ENCODE data around the gene ZNF669.

Gene ZNF669

GRCh38 chr1:247111700-247112478 is 7.7 kb upstream of the ZNF669 start:
- peak overlapping the region; percentile 65 for H3K4me3 ChIP-seq (ENCODE audit: insufficient read depth, low read depth, low read length)
- peaks cover 35% of the 10 kb centered on the region for H3K27me3 ChIP-seq (ENCODE audit: control insufficient read depth, insufficient read depth, low read length, poor library complexity, severe bottlenecking)
- no peaks in the 10 kb centered on the region for H3K4me1 ChIP-seq (ENCODE audit: control insufficient read depth, insufficient read depth, low read length)
- H3K9me3 ChIP-seq (ENCODE audit: control insufficient read depth, low read length): no peaks in the 10 kb centered on the region
- 1% methylated on average over 78 of the region's 78 CpGs for WGBS, 2 experiments
- H3K36me3 ChIP-seq (ENCODE audit: control insufficient read depth, insufficient read depth, low read length): no peaks in the 10 kb centered on the region
- H3K27ac ChIP-seq (ENCODE audit: insufficient read depth, low read depth, low read length, poor library complexity, severe bottlenecking): no peak overlapping the region

- Histone ChIP-seq H3K27me3 (ENCODE audit: control insufficient read depth, insufficient read depth, low read length, poor library complexity, severe bottlenecking) (peaks cover 35% of the 10 kb centered on the region), H3K9me3 (ENCODE audit: control insufficient read depth, low read length) (no peaks in the 10 kb centered on the region), H3K4me1 (ENCODE audit: control insufficient read depth, insufficient read depth, low read length) (no peaks in the 10 kb centered on the region), H3K27ac (ENCODE audit: insufficient read depth, low read depth, low read length, poor library complexity, severe bottlenecking) (no peak overlapping the region), H3K36me3 (ENCODE audit: control insufficient read depth, insufficient read depth, low read length) (no peaks in the 10 kb centered on the region), H3K4me3 (ENCODE audit: insufficient read depth, low read depth, low read length) (peak overlapping the region; percentile 65)
- 1% methylated on average over 62 of the region's 62 CpGs for WGBS, 2 experiments
These were observed 7.1 kb upstream of the ZNF669 start for GRCh38 chr1:247111259-247111699.

- no peaks in the 10 kb centered on the region for H3K9me3 ChIP-seq (ENCODE audit: control insufficient read depth, low read length)
- H3K36me3 ChIP-seq (ENCODE audit: control insufficient read depth, insufficient read depth, low read length): no peaks in the 10 kb centered on the region
- WGBS, 2 experiments: 30 to 33% methylated on average over 30 of the region's 30 CpGs
- H3K4me3 ChIP-seq (ENCODE audit: insufficient read depth, low read depth, low read length): peak overlapping the region; percentile 65
- peaks cover 35% of the 10 kb centered on the region for H3K27me3 ChIP-seq (ENCODE audit: control insufficient read depth, insufficient read depth, low read length, poor library complexity, severe bottlenecking)
- no peaks in the 10 kb centered on the region for H3K4me1 ChIP-seq (ENCODE audit: control insufficient read depth, insufficient read depth, low read length)
- H3K27ac ChIP-seq (ENCODE audit: insufficient read depth, low read depth, low read length, poor library complexity, severe bottlenecking): no peak overlapping the region
These were observed 6.6 kb upstream of the ZNF669 start for GRCh38 chr1:247110627-247111258.

DNA sequence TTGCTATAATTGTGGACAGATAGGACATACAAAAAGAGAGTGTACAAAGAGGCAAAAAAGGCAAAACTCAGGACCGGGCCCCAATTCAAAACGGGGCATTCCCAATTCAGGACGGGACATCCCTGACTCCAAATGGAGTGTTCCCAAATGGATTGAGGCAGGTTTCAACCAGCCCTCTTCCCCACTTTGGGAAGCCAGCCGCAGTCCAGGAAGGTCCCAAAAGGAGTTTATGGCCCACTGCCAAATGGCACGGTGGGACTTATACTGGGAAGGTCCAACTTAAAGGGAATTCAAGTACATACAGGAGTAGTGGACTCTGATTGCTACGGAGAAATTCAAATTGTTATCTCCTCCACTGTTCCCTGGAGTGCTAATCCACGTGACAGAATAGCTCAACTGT is 3.5 kb upstream of the ZNF669 start:
- H3K27me3 ChIP-seq (ENCODE audit: control insufficient read depth, insufficient read depth, low read length, poor library complexity, severe bottlenecking): peaks cover 32% of the 10 kb centered on the region
- H3K27ac ChIP-seq (ENCODE audit: insufficient read depth, low read depth, low read length, poor library complexity, severe bottlenecking): no peak overlapping the region
- no peaks in the 10 kb centered on the region for H3K4me1 ChIP-seq (ENCODE audit: control insufficient read depth, insufficient read depth, low read length)
- H3K4me3 ChIP-seq (ENCODE audit: insufficient read depth, low read depth, low read length): no peak overlapping the region
- no peaks in the 10 kb centered on the region for H3K36me3 ChIP-seq (ENCODE audit: control insufficient read depth, insufficient read depth, low read length)
- no peaks in the 10 kb centered on the region for H3K9me3 ChIP-seq (ENCODE audit: control insufficient read depth, low read length)
- 90 to 91% methylated on average over 7 of the region's 7 CpGs for WGBS, 2 experiments

DNA sequence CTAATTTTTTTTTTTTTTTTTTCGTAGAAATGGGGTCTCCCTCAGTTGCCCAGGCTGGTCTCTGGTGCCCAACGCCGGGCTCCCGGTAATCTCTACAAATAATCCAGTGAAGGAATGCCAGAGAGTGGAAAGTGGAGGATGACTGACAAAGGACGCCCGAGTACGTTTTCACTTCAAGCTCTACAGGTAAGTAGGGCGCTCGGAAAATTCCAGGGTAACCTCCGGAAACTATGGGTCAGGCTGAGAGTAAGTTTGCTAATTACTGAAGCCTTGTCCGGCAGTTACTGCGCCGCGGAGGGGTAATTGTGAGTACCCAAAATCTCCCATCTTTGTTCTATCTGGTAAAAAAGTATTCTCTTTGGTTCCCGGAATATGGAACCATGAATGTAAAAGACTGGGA is 1.8 kb upstream of the ZNF669 start:
- Histone ChIP-seq H3K4me1 (ENCODE audit: control insufficient read depth, insufficient read depth, low read length) (no peaks in the 10 kb centered on the region), H3K27me3 (ENCODE audit: control insufficient read depth, insufficient read depth, low read length, poor library complexity, severe bottlenecking) (peaks cover 15% of the 10 kb centered on the region), H3K9me3 (ENCODE audit: control insufficient read depth, low read length) (no peaks in the 10 kb centered on the region), H3K4me3 (ENCODE audit: insufficient read depth, low read depth, low read length) (no peak overlapping the region), H3K36me3 (ENCODE audit: control insufficient read depth, insufficient read depth, low read length) (peaks cover 15% of the 10 kb centered on the region), H3K27ac (ENCODE audit: insufficient read depth, low read depth, low read length, poor library complexity, severe bottlenecking) (no peak overlapping the region)
- WGBS, 2 experiments: 91 to 96% methylated on average over 15 of the region's 15 CpGs

DNA sequence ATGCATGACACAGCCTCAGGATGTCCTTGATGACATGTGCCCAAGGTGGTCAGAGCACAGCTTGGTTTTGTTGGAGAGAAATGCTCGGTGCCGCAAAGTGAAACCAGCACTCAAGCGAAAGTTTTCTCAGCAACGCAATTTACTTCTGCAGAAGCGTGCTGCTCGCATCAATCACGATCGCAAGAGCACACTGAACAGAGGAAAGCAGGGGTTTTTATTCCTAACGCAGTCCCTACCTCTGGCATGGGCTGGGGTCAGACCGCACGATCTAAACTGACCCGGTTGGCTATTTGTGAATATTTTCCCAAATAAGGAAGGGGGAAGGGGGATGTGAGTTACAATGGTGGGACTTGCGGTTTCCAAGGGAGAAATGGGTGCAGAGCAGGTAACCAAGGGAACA is 809 bp upstream of the ZNF669 start:
- WGBS, 2 experiments: 91 to 92% methylated on average over 13 of the region's 13 CpGs
- Histone ChIP-seq H3K4me3 (ENCODE audit: insufficient read depth, low read depth, low read length) (no peak overlapping the region), H3K4me1 (ENCODE audit: control insufficient read depth, insufficient read depth, low read length) (no peaks in the 10 kb centered on the region), H3K9me3 (ENCODE audit: control insufficient read depth, low read length) (no peaks in the 10 kb centered on the region), H3K36me3 (ENCODE audit: control insufficient read depth, insufficient read depth, low read length) (peaks cover 24% of the 10 kb centered on the region), H3K27ac (ENCODE audit: insufficient read depth, low read depth, low read length, poor library complexity, severe bottlenecking) (no peak overlapping the region), H3K27me3 (ENCODE audit: control insufficient read depth, insufficient read depth, low read length, poor library complexity, severe bottlenecking) (peaks cover 5% of the 10 kb centered on the region)

DNA sequence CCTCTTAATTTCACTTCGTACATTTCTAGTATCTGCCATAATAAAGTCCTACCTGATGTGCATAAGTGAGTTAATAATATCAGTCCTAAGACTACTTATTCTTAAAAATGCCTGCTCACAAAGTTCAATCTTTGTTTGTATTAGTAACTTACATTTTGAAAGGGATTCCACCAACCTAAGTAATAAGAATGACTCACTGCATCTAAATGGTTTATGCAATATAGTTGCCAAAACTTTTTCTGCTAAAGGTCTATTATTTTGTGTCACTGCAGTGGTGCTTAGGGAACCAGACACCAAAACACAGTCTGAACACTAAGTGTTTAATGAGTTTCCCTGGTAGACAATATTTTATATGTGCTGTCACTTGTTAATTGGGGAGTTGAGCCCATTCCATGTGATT is 1.8 kb downstream of the ZNF669 start:
- Histone ChIP-seq H3K27me3 (ENCODE audit: control insufficient read depth, insufficient read depth, low read length, poor library complexity, severe bottlenecking) (no peaks in the 10 kb centered on the region), H3K27ac (ENCODE audit: insufficient read depth, low read depth, low read length, poor library complexity, severe bottlenecking) (no peak overlapping the region), H3K36me3 (ENCODE audit: control insufficient read depth, insufficient read depth, low read length) (peaks cover 26% of the 10 kb centered on the region), H3K4me1 (ENCODE audit: control insufficient read depth, insufficient read depth, low read length) (no peaks in the 10 kb centered on the region), H3K9me3 (ENCODE audit: control insufficient read depth, low read length) (no peaks in the 10 kb centered on the region), H3K4me3 (ENCODE audit: insufficient read depth, low read depth, low read length) (no peak overlapping the region)
- 86 to 100% methylated on average over 1 of the region's 1 CpG for WGBS, 2 experiments

- H3K4me1 ChIP-seq (ENCODE audit: control insufficient read depth, insufficient read depth, low read length): no peaks in the 10 kb centered on the region
- WGBS, 2 experiments: 95 to 99% methylated on average over 9 of the region's 9 CpGs
- no peaks in the 10 kb centered on the region for H3K27me3 ChIP-seq (ENCODE audit: control insufficient read depth, insufficient read depth, low read length, poor library complexity, severe bottlenecking)
- peaks cover 29% of the 10 kb centered on the region for H3K36me3 ChIP-seq (ENCODE audit: control insufficient read depth, insufficient read depth, low read length)
- no peaks in the 10 kb centered on the region for H3K9me3 ChIP-seq (ENCODE audit: control insufficient read depth, low read length)
- no peak overlapping the region for H3K27ac ChIP-seq (ENCODE audit: insufficient read depth, low read depth, low read length, poor library complexity, severe bottlenecking)
- no peak overlapping the region for H3K4me3 ChIP-seq (ENCODE audit: insufficient read depth, low read depth, low read length)
These were observed 3.4 kb downstream of the ZNF669 start for GRCh38 chr1:247100676-247101279.

- Histone ChIP-seq H3K4me3 (ENCODE audit: insufficient read depth, low read depth, low read length) (no peak overlapping the region), H3K27me3 (ENCODE audit: control insufficient read depth, insufficient read depth, low read length, poor library complexity, severe bottlenecking) (no peaks in the 10 kb centered on the region), H3K9me3 (ENCODE audit: control insufficient read depth, low read length) (no peaks in the 10 kb centered on the region), H3K4me1 (ENCODE audit: control insufficient read depth, insufficient read depth, low read length) (no peaks in the 10 kb centered on the region), H3K27ac (ENCODE audit: insufficient read depth, low read depth, low read length, poor library complexity, severe bottlenecking) (no peak overlapping the region), H3K36me3 (ENCODE audit: control insufficient read depth, insufficient read depth, low read length) (peaks cover 24% of the 10 kb centered on the region)
- WGBS, 2 experiments: 92% methylated on average over 5 of the region's 5 CpGs
These were observed 7.2 kb downstream of the ZNF669 start for GRCh38 chr1:247096958-247097357.

GRCh38 chr1:247096544-247096943 is 7.6 kb downstream of the ZNF669 start:
- H3K4me1 ChIP-seq (ENCODE audit: control insufficient read depth, insufficient read depth, low read length): no peaks in the 10 kb centered on the region
- no peak overlapping the region for H3K4me3 ChIP-seq (ENCODE audit: insufficient read depth, low read depth, low read length)
- no peaks in the 10 kb centered on the region for H3K9me3 ChIP-seq (ENCODE audit: control insufficient read depth, low read length)
- H3K27ac ChIP-seq (ENCODE audit: insufficient read depth, low read depth, low read length, poor library complexity, severe bottlenecking): no peak overlapping the region
- H3K27me3 ChIP-seq (ENCODE audit: control insufficient read depth, insufficient read depth, low read length, poor library complexity, severe bottlenecking): no peaks in the 10 kb centered on the region
- WGBS, 2 experiments: 94 to 97% methylated on average over 5 of the region's 5 CpGs
- peaks cover 20% of the 10 kb centered on the region for H3K36me3 ChIP-seq (ENCODE audit: control insufficient read depth, insufficient read depth, low read length)
